Measurements from ENCODE around the gene DNAJC15.

- TF ChIP-seq CTCF (optimal IDR thresholded peaks at IDR 0.05 in 1 of 3, IDR thresholded peaks at IDR 0.05 in 1 of 3, conservative IDR thresholded peaks at IDR 0.05 in 1 of 3; ENCODE audit: extremely low read depth in 1 of 3, insufficient read depth in 2 of 3, low read length in 3 of 3), result no peak
- no peak for TF ChIP-seq EZH2 (IDR thresholded peaks at IDR 0.05; ENCODE audit: low read length)
These were observed 116.5 kb downstream of the DNAJC15 start for GRCh38 chr13:43139921-43140320.

Measured in keratinocyte (primary cell).